A673 (cell line): ENCODE data around the gene SLC2A1. TPM values are rescaled to one million over a fixed set of nuclear protein-coding genes. Genes with fewer than 3 reads are reported as not detected.

Experiments
- BruUV-seq: library from RNA; stranded (reverse); fragments of 400-500 nt; replicated peaks from 2 replicates; lab custom pipeline; 2021; lab: Mats Ljungman, UMichigan
- CTCF ChIA-PET: fragments of 300-600 bp; sonication (Branson Sonifier 250); formaldehyde crosslinking; loops from one replicate; lab custom pipeline; 2022; ENCODE audit warnings: antibody characterized with exemption; lab: Charles Lee
- POLR2A ChIA-PET: fragments of 300-600 bp; sonication (Branson Sonifier 250); formaldehyde crosslinking; loops from one replicate; lab custom pipeline; 2022; ENCODE audit warnings: antibody characterized with exemption; ENCODE audit not compliant: low non-redundant PET; lab: Charles Lee
- DNase-seq: peaks from one replicate; pipeline ENCODE4 v3.0.0-alpha.2; 2015; ENCODE audit warnings: low spot score
- H3K27ac ChIP-seq: fragments of 200-600 bp; sonication (generic); 2 replicates; pipeline ENCODE4 v1.5.1; 2016; ENCODE audit warnings: mixed run types, low read depth, mild to moderate bottlenecking, mixed read lengths, antibody characterized with exemption, low read length; ENCODE audit not compliant: poor library complexity, severe bottlenecking
- H3K27me3 ChIP-seq: fragments of 200-600 bp; sonication (generic); replicated peaks from 2 replicates; pipeline ENCODE4 v1.6.1; 2017; ENCODE audit warnings: mixed run types, low read depth, mild to moderate bottlenecking, mixed read lengths, antibody characterized with exemption, low read length; ENCODE audit not compliant: insufficient read depth, poor library complexity
- H3K36me3 ChIP-seq: fragments of 200-600 bp; sonication (generic); 2 replicates; pipeline ENCODE4 v1.6.1; 2016; ENCODE audit warnings: mixed run types, mild to moderate bottlenecking, mixed read lengths, antibody characterized with exemption, low read length; ENCODE audit not compliant: insufficient read depth, poor library complexity, severe bottlenecking
- H3K4me1 ChIP-seq: fragments of 200-600 bp; sonication (generic); 2 replicates; pipeline ENCODE4 v1.6.1; 2017; ENCODE audit warnings: mixed run types, mild to moderate bottlenecking, mixed read lengths, antibody characterized with exemption, low read length; ENCODE audit not compliant: insufficient read depth, poor library complexity, severe bottlenecking
- H3K4me3 ChIP-seq: fragments of 200-600 bp; sonication (generic); 2 replicates; pipeline ENCODE4 v1.5.1; 2016; ENCODE audit warnings: low read depth, mixed run types, mild to moderate bottlenecking, mixed read lengths, low read length; ENCODE audit not compliant: poor library complexity, severe bottlenecking
- H3K9me3 ChIP-seq: fragments of 200-600 bp; sonication (generic); 2 replicates; pipeline ENCODE4 v1.6.1; 2016; ENCODE audit warnings: mixed run types, low read depth, mild to moderate bottlenecking, mixed read lengths, antibody characterized with exemption, low read length; ENCODE audit not compliant: poor library complexity, severe bottlenecking
- CTCF ChIP-seq: fragments of 300-800, 200-600 bp; sonication (generic); conservative IDR thresholded peaks from 2 replicates; pipeline ENCODE4 v1.5.1; 2017; ENCODE audit warnings: low read depth, mild to moderate bottlenecking, antibody characterized with exemption, low read length, moderate library complexity, mixed read lengths
- EZH2 ChIP-seq: fragments of 200-600 bp; sonication (generic); IDR thresholded peaks from 2 replicates; pipeline ENCODE4 v1.6.1; 2017; ENCODE audit warnings: borderline replicate concordance, low read depth, mild to moderate bottlenecking, mixed read lengths, antibody characterized with exemption, low read length; ENCODE audit not compliant: poor library complexity, severe bottlenecking
- intact Hi-C: fragments of 100-400 bp; cut with micrococcal nuclease; formaldehyde crosslinking; loops from one replicate; pipeline ENCODE4 v1.10.0; 2022; ENCODE audit not compliant: unreplicated experiment
- total RNA-seq: library from RNA; stranded (reverse); gene quantifications from 2 replicates; pipeline ENCODE4 v1.2.3, GENCODE V29; 2021

SLC2A1 gene
- total RNA-seq, 1 experiment from 2014 or later, result 36.7 TPM

GRCh38 chr1:43002116-43002515 is 43.4 kb upstream of the SLC2A1 start:
- no peak for TF ChIP-seq EZH2
- TF ChIP-seq CTCF, result no peak
- no TSS peak for BruUV-seq
- Histone ChIP-seq H3K27me3 (no peaks in the 10 kb centered on the region), H3K4me3 (no peak overlapping the region), H3K9me3 (no peaks in the 10 kb centered on the region), H3K27ac (no peak overlapping the region), H3K4me1 (no peaks in the 10 kb centered on the region), H3K36me3 (no peaks in the 10 kb centered on the region)
- ChIA-PET POLR2A (no interaction called here), CTCF (no interaction called here)
- DNase-seq, result no peak
- intact Hi-C loops, result no loop called here

- CTCF ChIA-PET, result no interaction called here
- TF ChIP-seq CTCF, result no peak
- TF ChIP-seq EZH2, result no peak
- no peak overlapping the region for H3K27ac ChIP-seq
These were observed 42.8 kb upstream of the SLC2A1 start for GRCh38 chr1:43001434-43001833.

GRCh38 chr1:43000271-43000670 is 41.6 kb upstream of the SLC2A1 start:
- intact Hi-C loops, result no loop called here
- ChIA-PET POLR2A (no interaction called here), CTCF (no interaction called here)
- no TSS peak for BruUV-seq
- H3K4me1 ChIP-seq, result no peaks in the 10 kb centered on the region
- no peak overlapping the region for H3K4me3 ChIP-seq
- DNase-seq, result no peak
- no peaks in the 10 kb centered on the region for H3K9me3 ChIP-seq
- TF ChIP-seq CTCF, result no peak
- no peak for TF ChIP-seq EZH2
- H3K36me3 ChIP-seq, result no peaks in the 10 kb centered on the region
- no peaks in the 10 kb centered on the region for H3K27me3 ChIP-seq
- H3K27ac ChIP-seq, result no peak overlapping the region

More at GRCh38 chr1:43001434-43001833, 42.8 kb upstream of the SLC2A1 start:
- no peaks in the 10 kb centered on the region for H3K4me1 ChIP-seq
- no TSS peak for BruUV-seq
- no peaks in the 10 kb centered on the region for H3K36me3 ChIP-seq
- H3K4me3 ChIP-seq, result no peak overlapping the region
- H3K27me3 ChIP-seq, result no peaks in the 10 kb centered on the region
- intact Hi-C loops, result no loop called here
- no peak for DNase-seq
- H3K9me3 ChIP-seq, result no peaks in the 10 kb centered on the region
- POLR2A ChIA-PET, result no interaction called here
